NCI-H510A (cell line): Measurements from ENCODE around the gene SUPT5H.

Experiments used
- DNase-seq: peaks from one replicate; lab custom pipeline; 2025; lab: John Stamatoyannopoulos, UW

Gene SUPT5H

GRCh38 chr19:39520541-39521484, 75.4 kb downstream of the SUPT5H start:
- no peak for DNase-seq

GRCh38 chr19:39524495-39524894, 79.1 kb downstream of the SUPT5H start:
- DNase-seq = no peak

DNA sequence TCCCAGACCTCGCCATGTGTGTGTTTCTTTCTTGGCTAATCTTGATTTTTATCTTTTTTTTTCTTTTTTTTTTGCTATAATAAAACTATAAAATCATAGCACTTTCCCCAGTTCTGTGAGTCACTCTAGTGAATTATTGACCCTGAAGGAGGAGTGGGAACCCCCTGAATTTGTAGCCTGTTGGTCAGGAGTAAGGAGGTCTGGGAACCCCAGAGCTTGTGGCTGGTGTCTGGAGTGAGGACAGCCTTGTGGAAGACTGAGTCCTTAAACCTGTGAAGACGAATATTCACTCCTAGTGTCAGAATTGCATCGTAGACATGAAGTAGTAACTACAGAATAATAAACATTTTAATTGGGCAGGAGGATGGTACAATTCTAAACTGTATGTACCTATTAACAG, 79.8 kb downstream of the SUPT5H start:
- DNase-seq = no peak
